Activated CD4-positive, alpha-beta T cell treated with anti-CD3 and anti-CD28 coated beads for 36 hours (primary cell): Measurements from ENCODE around the gene CDKN2C. TPM values are rescaled to one million over a fixed set of nuclear protein-coding genes. Genes with fewer than 3 reads are reported as not detected.
"Not testable (repeated sequence)": the region's sequence is repeated elsewhere in the genome, so short reads cannot be mapped to it uniquely, and the experiment has no call there.

Source experiments
- ATAC-seq: fragments of 200-7000 bp; cut with Tn5 transposase; one replicate; pipeline ENCODE4 v1.10.0; 2021; ENCODE audit warnings: mild to moderate bottlenecking, moderate library complexity
- CTCF ChIA-PET: fragments of 350-600 bp; sonication (Branson Sonifier 250); formaldehyde crosslinking; loops from one replicate; lab custom pipeline; 2021; ENCODE audit warnings: antibody characterized with exemption; lab: Charles Lee
- POLR2A ChIA-PET: fragments of 350-600 bp; sonication (Branson Sonifier 250); formaldehyde crosslinking; loops from one replicate; lab custom pipeline; 2021; ENCODE audit warnings: antibody characterized with exemption, inconsistent platforms; lab: Charles Lee
- DNase-seq: peaks from one replicate; pipeline ENCODE4 v3.0.0-alpha.2; 2020
- H3K27ac Mint-ChIP-seq: one replicate; pipeline ENCODE4 v1.8.0; 2021; ENCODE audit warnings: mixed read lengths
- H3K27me3 Mint-ChIP-seq: one replicate; pipeline ENCODE4 v1.8.0; 2021; ENCODE audit warnings: mixed read lengths
- H3K36me3 Mint-ChIP-seq: one replicate; pipeline ENCODE4 v1.8.0; 2021; ENCODE audit warnings: low read depth, mixed read lengths
- H3K4me1 Mint-ChIP-seq: one replicate; pipeline ENCODE4 v1.8.0; 2021; ENCODE audit warnings: mixed read lengths
- H3K4me3 Mint-ChIP-seq: one replicate; pipeline ENCODE4 v1.8.0; 2021; ENCODE audit warnings: mild to moderate bottlenecking, moderate library complexity, mixed read lengths
- H3K9me3 Mint-ChIP-seq: one replicate; pipeline ENCODE4 v1.8.0; 2021; ENCODE audit warnings: low read depth, mixed read lengths
- intact Hi-C, 2 experiments: fragments of 100-400 bp; cut with DNase I in 1 of 2; cut with micrococcal nuclease in 1 of 2; formaldehyde crosslinking; loops; one replicate each; pipeline versions ENCODE4 v1.14.2 to v1.15.1; 2022 to 2024; cut with DNase I, micrococcal nuclease
- total RNA-seq, 2 experiments: library from RNA; stranded (reverse); gene quantifications; one replicate each; pipeline ENCODE4 v1.2.3, GENCODE V29; 2021

CDKN2C gene
- total RNA-seq, result 10 to 100 TPM in 1 of 2 experiments, 1 to 10 TPM in 1; 9.2 to 12.0 TPM

- CTCF ChIA-PET, result interaction anchor here (0.8 to 3.8 kb wide), 7 partner anchors 8 to 195 kb away, joined by 3 to 21 read pairs (median 3); partner anchors contain the start of gene FAF1
- ATAC-seq (peak; percentile 40), DNase-seq (peak; percentile 71)
- H3K4me1 Mint-ChIP-seq, result peaks cover 25% of the 10 kb centered on the region
- H3K9me3 Mint-ChIP-seq, result no peaks in the 10 kb centered on the region
- H3K4me3 Mint-ChIP-seq, result peak within 1 kb of the TSS; percentile 93
- H3K36me3 Mint-ChIP-seq, result peaks cover 8% of the 10 kb centered on the region
- H3K27me3 Mint-ChIP-seq, result peaks cover 17% of the 10 kb centered on the region
- H3K27ac Mint-ChIP-seq, result peak within 1 kb of the TSS; percentile 84
- intact Hi-C loops, result loop anchor here (1.0 to 10.0 kb wide), 12 partner anchors 41 to 1167 kb away; partner anchors contain the start of genes RNF11 (in 2 of the 2), BTF3L4 (in 1 of the 2), EPS15 (in 1 of the 2) and OSBPL9 (in 1 of the 2)
- POLR2A ChIA-PET, result interaction anchor here (1.1 to 2.1 kb wide), 2 partner anchors 8 to 10 kb away, joined by 4 to 6 read pairs; partner anchors contain the start of gene FAF1
These were observed at the start of gene CDKN2C for GRCh38 chr1:50969611-50970508. CDKN2C (plus strand) TSS chr1:50970245; CDS start chr1:50970369, 124 bp downstream.

GRCh38 chr1:50920409-50920808, 49.6 kb upstream of the CDKN2C start:
- ChIA-PET CTCF (interaction anchor here (0.8 to 1.6 kb wide), 2 partner anchors 10 to 43 kb away, joined by 3 to 4 read pairs; no protein-coding TSS in a partner anchor), POLR2A (no interaction called here)
- intact Hi-C loops, result loop anchor here in 1 of 2 experiments (10.0 kb wide), 1 partner anchor 124 kb away; no protein-coding TSS in a partner anchor
- Mint-ChIP-seq H3K36me3 (peaks cover 24% of the 10 kb centered on the region), H3K27ac (no peak overlapping the region), H3K4me3 (no peak overlapping the region), H3K4me1 (peaks cover 35% of the 10 kb centered on the region), H3K9me3 (peaks cover 16% of the 10 kb centered on the region), H3K27me3 (no peaks in the 10 kb centered on the region)
- DNase-seq, result no peak
- no peak for ATAC-seq

GRCh38 chr1:50921029-50921428, 49.0 kb upstream of the CDKN2C start:
- POLR2A ChIA-PET, result no interaction called here
- intact Hi-C loops, result loop anchor here in 1 of 2 experiments (10.0 kb wide), 1 partner anchor 124 kb away; no protein-coding TSS in a partner anchor
- Mint-ChIP-seq H3K4me3 (no peak overlapping the region), H3K9me3 (peaks cover 16% of the 10 kb centered on the region), H3K27ac (no peak overlapping the region), H3K27me3 (no peaks in the 10 kb centered on the region), H3K36me3 (peaks cover 24% of the 10 kb centered on the region), H3K4me1 (peaks cover 35% of the 10 kb centered on the region)
- DNase-seq, result no peak
- CTCF ChIA-PET, result interaction anchor here (0.8 to 1.6 kb wide), 2 partner anchors 9 to 43 kb away, joined by 3 to 4 read pairs; no protein-coding TSS in a partner anchor
- ATAC-seq, result no peak

GRCh38 chr1:50923564-50923963, 46.5 kb upstream of the CDKN2C start:
- Mint-ChIP-seq H3K4me1 (peaks cover 23% of the 10 kb centered on the region), H3K36me3 (peaks cover 28% of the 10 kb centered on the region), H3K27me3 (no peaks in the 10 kb centered on the region), H3K27ac (no peak overlapping the region), H3K4me3 (no peak overlapping the region), H3K9me3 (peaks cover 16% of the 10 kb centered on the region)
- intact Hi-C loops, result loop anchor here in 1 of 2 experiments (10.0 kb wide), 1 partner anchor 121 kb away; no protein-coding TSS in a partner anchor
- ATAC-seq, result no peak
- CTCF ChIA-PET, result no interaction called here
- POLR2A ChIA-PET, result no interaction called here
- DNase-seq, result no peak

- ATAC-seq (no peak), DNase-seq (no peak)
- Mint-ChIP-seq H3K27me3 (no peaks in the 10 kb centered on the region), H3K4me3 (no peak overlapping the region), H3K36me3 (peaks cover 11% of the 10 kb centered on the region), H3K4me1 (peaks cover 37% of the 10 kb centered on the region), H3K27ac (no peak overlapping the region), H3K9me3 (no peaks in the 10 kb centered on the region)
- intact Hi-C loops, result loop anchor here (1.0 to 10.0 kb wide), 4 partner anchors 41 to 260 kb away; partner anchors contain the start of gene CDKN2C (in 1 of the 2)
- ChIA-PET CTCF (interaction anchor here (0.7 to 3.1 kb wide), 24 partner anchors 9 to 323 kb away, joined by 3 to 23 read pairs (median 4); partner anchors contain the start of gene FAF1), POLR2A (no interaction called here)
These were observed 40.6 kb upstream of the CDKN2C start for GRCh38 chr1:50929376-50929958.

- ChIA-PET POLR2A (no interaction called here), CTCF (interaction anchor here (0.8 to 3.1 kb wide), 22 partner anchors 8 to 259 kb away, joined by 3 to 23 read pairs (median 4); partner anchors contain the start of gene FAF1)
- Mint-ChIP-seq H3K27me3 (no peaks in the 10 kb centered on the region), H3K4me3 (no peak overlapping the region), H3K4me1 (peaks cover 34% of the 10 kb centered on the region), H3K27ac (no peak overlapping the region), H3K9me3 (no peaks in the 10 kb centered on the region), H3K36me3 (peaks cover 11% of the 10 kb centered on the region)
- ATAC-seq, result peak; percentile 74
- intact Hi-C loops, result loop anchor here in 1 of 2 experiments (2.0 kb wide), 1 partner anchor 31 kb away; the partner anchor contains the start of gene FAF1
- DNase-seq, result no peak
These were observed 39.9 kb upstream of the CDKN2C start for GRCh38 chr1:50930193-50930592.

- CTCF ChIA-PET, result interaction anchor here (1.0 to 3.1 kb wide), 5 partner anchors 10 to 161 kb away, joined by 3 to 13 read pairs (median 9); partner anchors contain the start of gene FAF1
- Mint-ChIP-seq H3K36me3 (peaks cover 8% of the 10 kb centered on the region), H3K4me3 (no peak overlapping the region), H3K27me3 (no peaks in the 10 kb centered on the region), H3K4me1 (peaks cover 35% of the 10 kb centered on the region), H3K9me3 (no peaks in the 10 kb centered on the region), H3K27ac (no peak overlapping the region)
- intact Hi-C loops, result loop anchor here in 1 of 2 experiments (2.0 kb wide), 1 partner anchor 30 kb away; the partner anchor contains the start of gene FAF1
- ATAC-seq, result no peak
- DNase-seq, result peak; percentile 36
- POLR2A ChIA-PET, result no interaction called here
These were observed 38.9 kb upstream of the CDKN2C start for GRCh38 chr1:50930965-50931737.

- intact Hi-C loops, POLR2A ChIA-PET, H3K9me3 Mint-ChIP-seq, DNase-seq, H3K36me3 Mint-ChIP-seq, H3K4me3 Mint-ChIP-seq, CTCF ChIA-PET, ATAC-seq, H3K27me3 Mint-ChIP-seq, H3K27ac Mint-ChIP-seq: not testable (repeated sequence)
- peaks cover 42% of the 10 kb centered on the region for H3K4me1 Mint-ChIP-seq
These were observed 38.0 kb upstream of the CDKN2C start for GRCh38 chr1:50932043-50932442.

- intact Hi-C loops, DNase-seq, H3K27me3 Mint-ChIP-seq, H3K4me3 Mint-ChIP-seq, H3K27ac Mint-ChIP-seq, POLR2A ChIA-PET, ATAC-seq, H3K36me3 Mint-ChIP-seq, H3K9me3 Mint-ChIP-seq: not testable (repeated sequence)
- H3K4me1 Mint-ChIP-seq, result peaks cover 48% of the 10 kb centered on the region
- CTCF ChIA-PET, result interaction anchor here (1.5 kb wide), 1 partner anchor 27 kb away, joined by 3 read pairs; the partner anchor contains the start of gene FAF1
These were observed 36.3 kb upstream of the CDKN2C start for GRCh38 chr1:50933770-50934169.

GRCh38 chr1:50934838-50935237, 35.2 kb upstream of the CDKN2C start:
- CTCF ChIA-PET, result interaction anchor here (1.1 to 1.5 kb wide), 2 partner anchors 26 to 160 kb away, joined by 3 read pairs; partner anchors contain the start of gene FAF1
- intact Hi-C loops, result no loop called here
- Mint-ChIP-seq H3K4me1 (peaks cover 44% of the 10 kb centered on the region), H3K36me3 (peaks cover 5% of the 10 kb centered on the region), H3K27ac (no peak overlapping the region), H3K9me3 (no peaks in the 10 kb centered on the region), H3K27me3 (no peaks in the 10 kb centered on the region), H3K4me3 (no peak overlapping the region)
- POLR2A ChIA-PET, result no interaction called here
- DNase-seq, result no peak
- no peak for ATAC-seq
